ENCODE results near the gene ANKS6. TPM values are rescaled to one million over a fixed set of nuclear protein-coding genes. Genes with fewer than 3 reads are reported as not detected.

The ANKS6 gene
- total RNA-seq, 4 donors from 2014 or later, result 7.0 to 37.8 (median 10.3) TPM

GRCh38 chr9:98783518-98784226 lies 12.7 kb downstream of the ANKS6 start:
- Histone ChIP-seq H3K27me3 (no peaks in the 10 kb centered on the region), H3K9me3 (no peaks in the 10 kb centered on the region), H3K36me3 (peaks cover 4% of the 10 kb centered on the region), H3K27ac (no peak overlapping the region), H3K4me3 (no peak overlapping the region), H3K4me1 (peaks cover 17% of the 10 kb centered on the region)
- DNase-seq (ENCODE audit: low spot score in 2 of 2), result no peak
- 97% methylated on average over 16 of the region's 16 CpGs for WGBS
- TF ChIP-seq CTCF (IDR thresholded peaks at IDR 0.05) (no peak), POLR2A (IDR thresholded peaks at IDR 0.05) (no peak), POLR2AphosphoS5 (IDR thresholded peaks at IDR 0.05) (no peak), EP300 (IDR thresholded peaks at IDR 0.05) (no peak)

- no peak for DNase-seq (ENCODE audit: low spot score in 2 of 2)
- 40% methylated on average over 7 of the region's 11 CpGs for WGBS
- Histone ChIP-seq H3K4me1 (peaks cover 17% of the 10 kb centered on the region), H3K36me3 (peaks cover 11% of the 10 kb centered on the region), H3K27ac (no peak overlapping the region), H3K4me3 (no peak overlapping the region), H3K27me3 (no peaks in the 10 kb centered on the region), H3K9me3 (no peaks in the 10 kb centered on the region)
- TF ChIP-seq POLR2AphosphoS5 (IDR thresholded peaks at IDR 0.05) (no peak), EP300 (IDR thresholded peaks at IDR 0.05) (no peak), POLR2A (IDR thresholded peaks at IDR 0.05) (no peak), CTCF (IDR thresholded peaks at IDR 0.05) (no peak)
Measured at GRCh38 chr9:98781588-98782383, 14.6 kb downstream of the ANKS6 start.

- Histone ChIP-seq H3K9me3 (no peaks in the 10 kb centered on the region), H3K4me1 (peaks cover 13% of the 10 kb centered on the region), H3K36me3 (peaks cover 11% of the 10 kb centered on the region), H3K4me3 (no peak overlapping the region), H3K27me3 (no peaks in the 10 kb centered on the region), H3K27ac (no peak overlapping the region)
- 95% methylated on average over 5 of the region's 11 CpGs for WGBS
- no peak for DNase-seq (ENCODE audit: low spot score in 2 of 2)
- no peak for TF ChIP-seq CTCF (IDR thresholded peaks at IDR 0.05)
- TF ChIP-seq EP300 (IDR thresholded peaks at IDR 0.05), result no peak
- no peak for TF ChIP-seq POLR2A (IDR thresholded peaks at IDR 0.05)
- no peak for TF ChIP-seq POLR2AphosphoS5 (IDR thresholded peaks at IDR 0.05)
Measured at GRCh38 chr9:98780059-98780749, 16.2 kb downstream of the ANKS6 start.

- no peaks in the 10 kb centered on the region for H3K27me3 ChIP-seq
- H3K27ac ChIP-seq, result no peak overlapping the region
- DNase-seq (ENCODE audit: low spot score in 2 of 2), result no peak
- peaks cover 11% of the 10 kb centered on the region for H3K4me1 ChIP-seq
- TF ChIP-seq POLR2A (IDR thresholded peaks at IDR 0.05), result no peak
- TF ChIP-seq POLR2AphosphoS5 (IDR thresholded peaks at IDR 0.05), result no peak
- TF ChIP-seq EP300 (IDR thresholded peaks at IDR 0.05), result no peak
- no peak for TF ChIP-seq CTCF (IDR thresholded peaks at IDR 0.05)
- no peak overlapping the region for H3K4me3 ChIP-seq
- WGBS, result 86% methylated on average over 8 of the region's 8 CpGs
- H3K36me3 ChIP-seq, result peaks cover 15% of the 10 kb centered on the region
- no peaks in the 10 kb centered on the region for H3K9me3 ChIP-seq
Measured at GRCh38 chr9:98778711-98779530, 17.4 kb downstream of the ANKS6 start.
